HCT116 (cell line): ENCODE measurements around the gene SPEN. TPM values are rescaled to one million over a fixed set of nuclear protein-coding genes. Genes with fewer than 3 reads are reported as not detected.

Experiments used
- ATAC-seq: fragments of 200-7000 bp; cut with Tn5 transposase; 2 replicates; pipeline ENCODE4 v1.9.1; 2020; ENCODE audit warnings: mild to moderate bottlenecking, moderate library complexity
- BruUV-seq: library from RNA; stranded (reverse); fragments of 400-500 nt; replicated peaks from 2 replicates; lab custom pipeline; 2021; lab: Mats Ljungman, UMichigan
- CTCF ChIA-PET: fragments of 300-600 bp; sonication (Branson Sonifier 250); formaldehyde crosslinking; loops from one replicate; lab custom pipeline; 2021; ENCODE audit warnings: antibody characterized with exemption; lab: Charles Lee
- POLR2A ChIA-PET: fragments of 300-600, 350-600 bp; sonication (Branson Sonifier 250); formaldehyde crosslinking; loops from one replicate; lab custom pipeline; 2021; ENCODE audit warnings: antibody characterized with exemption; lab: Charles Lee
- RAD21 ChIA-PET, 2 experiments: fragments of 300-600 bp; sonication (Branson Sonifier 250); formaldehyde crosslinking; loops; one replicate each; lab custom pipeline; 2023; ENCODE audit warnings: low total read pairs in 2 of 2; ENCODE audit not compliant: uncharacterized antibody in 2 of 2, unreplicated experiment in 2 of 2, low non-redundant PET in 1 of 2; lab: Charles Lee
- DNase-seq: peaks from one replicate; pipeline ENCODE4 v3.0.0-alpha.2; 2010; ENCODE audit warnings: low read depth, low spot score
- H2AFZ ChIP-seq: fragments of 200-600 bp; shearing (Covaris generic), sonication (generic); 2 replicates; pipeline ENCODE4 v1.6.1; 2017; ENCODE audit warnings: low read depth, mixed run types, mixed read lengths, antibody characterized with exemption, low read length; ENCODE audit not compliant: poor library complexity, severe bottlenecking
- H3K27ac ChIP-seq: 2 replicates; pipeline ENCODE4 v1.5.1; 2012; ENCODE audit warnings: low read depth, low read length
- H3K27me3 ChIP-seq: fragments of 200-600 bp; sonication (generic); 2 replicates; pipeline ENCODE4 v1.6.1; 2016; ENCODE audit warnings: mixed run types, low read length, mixed read lengths; ENCODE audit not compliant: insufficient read depth
- H3K36me3 ChIP-seq, 2 experiments: fragments of 200-500 bp in 1 of 2; fragments of 200-600 bp in 1 of 2; sonication (Bioruptor generic) in 1 of 2; sonication (generic) in 1 of 2; 2 replicates each; pipeline versions ENCODE4 v1.5.1 to v1.6.1; 2014 to 2016; ENCODE audit warnings: low read length in 2 of 2, inconsistent platforms in 1 of 2, mixed read lengths in 1 of 2, mixed run types in 1 of 2; ENCODE audit not compliant: insufficient read depth in 2 of 2, control insufficient read depth in 1 of 2
- H3K4me1 ChIP-seq, 2 experiments: fragments of 200-600 bp in 1 of 2; sonication (generic) in 1 of 2; 2 replicates each; pipeline versions ENCODE4 v1.5.1 to v1.6.1; 2012 to 2017; ENCODE audit warnings: low read length in 2 of 2, inconsistent platforms in 1 of 2, mild to moderate bottlenecking in 1 of 2, mixed read lengths in 1 of 2, mixed run types in 1 of 2, moderate library complexity in 1 of 2; ENCODE audit not compliant: insufficient read depth in 2 of 2, control insufficient read depth in 1 of 2
- H3K4me2 ChIP-seq: fragments of 200-600 bp; sonication (generic); 2 replicates; pipeline ENCODE4 v1.6.1; 2017; ENCODE audit warnings: mixed run types, low read length, mixed read lengths
- H3K4me3 ChIP-seq, 2 experiments: fragments of 200-600 bp in 1 of 2; sonication (generic) in 1 of 2; replicated peaks in 1 of 2; 2 replicates each; pipeline ENCODE4 v1.5.1; 2011 to 2016; ENCODE audit warnings: low read length in 2 of 2, control low read depth in 1 of 2, low read depth in 1 of 2, mild to moderate bottlenecking in 1 of 2, mixed read lengths in 1 of 2, mixed run types in 1 of 2
- H3K79me2 ChIP-seq: fragments of 200-600 bp; sonication (generic); 2 replicates; pipeline ENCODE4 v1.6.1; 2017; ENCODE audit warnings: mild to moderate bottlenecking, mixed run types, low read length, moderate library complexity, mixed read lengths; ENCODE audit not compliant: insufficient read depth
- H3K9ac ChIP-seq: fragments of 200-600 bp; sonication (generic); 2 replicates; pipeline ENCODE4 v1.6.1; 2016; ENCODE audit warnings: low read length, mixed read lengths
- H3K9me2 ChIP-seq: fragments of 200-600 bp; sonication (generic), shearing (Covaris generic); 2 replicates; pipeline ENCODE4 v1.6.1; 2017; ENCODE audit warnings: mixed run types, mild to moderate bottlenecking, moderate library complexity; ENCODE audit not compliant: insufficient read depth
- H3K9me3 ChIP-seq, 2 experiments: fragments of 200-500 bp in 1 of 2; fragments of 200-600 bp in 1 of 2; sonication (Bioruptor generic) in 1 of 2; sonication (generic) in 1 of 2; 2 replicates each; pipeline ENCODE4 v1.6.1; 2014 to 2017; ENCODE audit warnings: low read length in 2 of 2, mixed read lengths in 2 of 2, inconsistent platforms in 1 of 2, low read depth in 1 of 2, mild to moderate bottlenecking in 1 of 2, mixed run types in 1 of 2, moderate library complexity in 1 of 2; ENCODE audit not compliant: control insufficient read depth in 1 of 2, insufficient read depth in 1 of 2
- H4K20me1 ChIP-seq: fragments of 200-600 bp; sonication (generic), shearing (Covaris generic); 2 replicates; pipeline ENCODE4 v1.6.1; 2017; ENCODE audit warnings: mixed run types, mild to moderate bottlenecking, moderate library complexity; ENCODE audit not compliant: insufficient read depth
- CBX3 ChIP-seq: IDR thresholded peaks from 2 replicates; pipeline ENCODE4 v1.6.1; 2012; ENCODE audit warnings: low read depth
- ELF1 ChIP-seq: IDR thresholded peaks from 2 replicates; pipeline ENCODE4 v1.6.1; 2012; ENCODE audit warnings: low read depth, borderline replicate concordance
- EZH2 ChIP-seq: fragments of 200-600 bp; sonication (generic); IDR thresholded peaks from 2 replicates; pipeline ENCODE4 v1.6.1; 2017; ENCODE audit warnings: antibody characterized with exemption, mixed run types
- EZH2phosphoT487 ChIP-seq: fragments of 200-600 bp; IDR thresholded peaks from 2 replicates; pipeline ENCODE4 v1.6.1; 2018; ENCODE audit warnings: antibody characterized with exemption, borderline replicate concordance
- FOSL1 ChIP-seq: IDR thresholded peaks from 2 replicates; pipeline ENCODE4 v1.6.1; 2012; ENCODE audit warnings: low read depth
- POLR2A ChIP-seq: IDR thresholded peaks from 2 replicates; pipeline ENCODE4 v1.7.0; 2011; ENCODE audit warnings: borderline replicate concordance; ENCODE audit not compliant: insufficient read depth, insufficient read length; ENCODE audit errors: extremely low read depth
- SP1 ChIP-seq: IDR thresholded peaks from 2 replicates; pipeline ENCODE4 v1.6.1; 2012; ENCODE audit warnings: low read depth
- SRF ChIP-seq: IDR thresholded peaks from 2 replicates; pipeline ENCODE4 v1.6.1; 2012; ENCODE audit warnings: low read depth
- ZFX ChIP-seq: fragments of 450-650 bp; IDR thresholded peaks from 2 replicates; pipeline ENCODE4 v1.6.1; 2017
- ZNF274 ChIP-seq: fragments of 200-500 bp; sonication (Bioruptor generic); IDR thresholded peaks from 2 replicates; pipeline ENCODE4 v1.6.1; 2014; ENCODE audit warnings: mild to moderate bottlenecking, low read depth, low read length, inconsistent platforms
- intact Hi-C: fragments of 100-400 bp; cut with micrococcal nuclease; formaldehyde crosslinking; loops from 2 replicates; pipeline ENCODE4 v1.10.0; 2022
- total RNA-seq: library from RNA; stranded (reverse); gene quantifications from one replicate; pipeline ENCODE4 v1.2.1, GENCODE V29; 2021; ENCODE audit not compliant: unreplicated experiment
- TF ChIP-seq, protein P1 (sequence below): IDR thresholded peaks from 2 replicates; pipeline ENCODE4 v1.6.1; 2012; ENCODE audit warnings: low read depth
- TF ChIP-seq, protein P2 (sequence below): IDR thresholded peaks from 2 replicates; pipeline ENCODE4 v1.6.1; 2012
- TF ChIP-seq, protein P3 (sequence below), 3 experiments: fragments of 200-600 bp in 1 of 3; sonication (generic) in 1 of 3; IDR thresholded peaks in 2 of 3; conservative IDR thresholded peaks in 1 of 3; 2 replicates each; pipeline ENCODE4 v1.5.1; 2012 to 2017; ENCODE audit warnings: low read depth in 2 of 3, low read length in 2 of 3, antibody characterized with exemption in 1 of 3, borderline replicate concordance in 1 of 3, control low read depth in 1 of 3, mild to moderate bottlenecking in 1 of 3, mixed read lengths in 1 of 3, mixed run types in 1 of 3, moderate library complexity in 1 of 3; ENCODE audit not compliant: insufficient read depth in 1 of 3

The SPEN gene
- total RNA-seq, 1 experiment from 2014 or later, result 58.6 TPM

DNA sequence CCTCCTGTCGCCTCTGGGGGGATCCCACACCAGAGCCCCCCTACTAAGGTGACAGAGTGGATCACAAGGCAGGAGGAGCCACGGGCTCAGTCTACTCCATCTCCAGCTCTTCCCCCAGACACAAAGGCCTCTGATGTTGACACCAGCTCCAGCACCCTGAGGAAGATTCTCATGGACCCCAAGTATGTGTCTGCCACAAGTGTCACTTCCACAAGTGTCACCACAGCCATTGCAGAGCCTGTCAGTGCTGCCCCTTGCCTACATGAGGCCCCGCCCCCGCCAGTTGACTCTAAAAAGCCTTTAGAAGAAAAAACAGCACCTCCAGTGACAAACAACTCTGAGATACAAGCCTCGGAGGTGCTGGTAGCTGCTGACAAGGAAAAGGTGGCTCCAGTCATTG is 86.2 kb downstream of the SPEN start:
- peaks cover 52 to 54% of the 10 kb centered on the region in 2 experiments for H3K36me3 ChIP-seq
- H3K27me3 ChIP-seq, result no peaks in the 10 kb centered on the region
- no TSS peak for BruUV-seq
- peaks cover 30% of the 10 kb centered on the region; the same call in 1 of the 2 replicates for H3K79me2 ChIP-seq
- no peaks in the 10 kb centered on the region for H3K4me1 ChIP-seq
- TF ChIP-seq EZH2phosphoT487, result no peak
- TF ChIP-seq, protein P1, sequence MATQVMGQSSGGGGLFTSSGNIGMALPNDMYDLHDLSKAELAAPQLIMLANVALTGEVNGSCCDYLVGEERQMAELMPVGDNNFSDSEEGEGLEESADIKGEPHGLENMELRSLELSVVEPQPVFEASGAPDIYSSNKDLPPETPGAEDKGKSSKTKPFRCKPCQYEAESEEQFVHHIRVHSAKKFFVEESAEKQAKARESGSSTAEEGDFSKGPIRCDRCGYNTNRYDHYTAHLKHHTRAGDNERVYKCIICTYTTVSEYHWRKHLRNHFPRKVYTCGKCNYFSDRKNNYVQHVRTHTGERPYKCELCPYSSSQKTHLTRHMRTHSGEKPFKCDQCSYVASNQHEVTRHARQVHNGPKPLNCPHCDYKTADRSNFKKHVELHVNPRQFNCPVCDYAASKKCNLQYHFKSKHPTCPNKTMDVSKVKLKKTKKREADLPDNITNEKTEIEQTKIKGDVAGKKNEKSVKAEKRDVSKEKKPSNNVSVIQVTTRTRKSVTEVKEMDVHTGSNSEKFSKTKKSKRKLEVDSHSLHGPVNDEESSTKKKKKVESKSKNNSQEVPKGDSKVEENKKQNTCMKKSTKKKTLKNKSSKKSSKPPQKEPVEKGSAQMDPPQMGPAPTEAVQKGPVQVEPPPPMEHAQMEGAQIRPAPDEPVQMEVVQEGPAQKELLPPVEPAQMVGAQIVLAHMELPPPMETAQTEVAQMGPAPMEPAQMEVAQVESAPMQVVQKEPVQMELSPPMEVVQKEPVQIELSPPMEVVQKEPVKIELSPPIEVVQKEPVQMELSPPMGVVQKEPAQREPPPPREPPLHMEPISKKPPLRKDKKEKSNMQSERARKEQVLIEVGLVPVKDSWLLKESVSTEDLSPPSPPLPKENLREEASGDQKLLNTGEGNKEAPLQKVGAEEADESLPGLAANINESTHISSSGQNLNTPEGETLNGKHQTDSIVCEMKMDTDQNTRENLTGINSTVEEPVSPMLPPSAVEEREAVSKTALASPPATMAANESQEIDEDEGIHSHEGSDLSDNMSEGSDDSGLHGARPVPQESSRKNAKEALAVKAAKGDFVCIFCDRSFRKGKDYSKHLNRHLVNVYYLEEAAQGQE, result no peak
- TF ChIP-seq ELF1, result no peak
- TF ChIP-seq CBX3, result no peak
- TF ChIP-seq EZH2, result no peak
- TF ChIP-seq ZFX, result no peak
- TF ChIP-seq, protein P2, sequence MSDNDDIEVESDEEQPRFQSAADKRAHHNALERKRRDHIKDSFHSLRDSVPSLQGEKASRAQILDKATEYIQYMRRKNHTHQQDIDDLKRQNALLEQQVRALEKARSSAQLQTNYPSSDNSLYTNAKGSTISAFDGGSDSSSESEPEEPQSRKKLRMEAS, result no peak
- no peak for TF ChIP-seq ZNF274
- TF ChIP-seq, protein P3, sequence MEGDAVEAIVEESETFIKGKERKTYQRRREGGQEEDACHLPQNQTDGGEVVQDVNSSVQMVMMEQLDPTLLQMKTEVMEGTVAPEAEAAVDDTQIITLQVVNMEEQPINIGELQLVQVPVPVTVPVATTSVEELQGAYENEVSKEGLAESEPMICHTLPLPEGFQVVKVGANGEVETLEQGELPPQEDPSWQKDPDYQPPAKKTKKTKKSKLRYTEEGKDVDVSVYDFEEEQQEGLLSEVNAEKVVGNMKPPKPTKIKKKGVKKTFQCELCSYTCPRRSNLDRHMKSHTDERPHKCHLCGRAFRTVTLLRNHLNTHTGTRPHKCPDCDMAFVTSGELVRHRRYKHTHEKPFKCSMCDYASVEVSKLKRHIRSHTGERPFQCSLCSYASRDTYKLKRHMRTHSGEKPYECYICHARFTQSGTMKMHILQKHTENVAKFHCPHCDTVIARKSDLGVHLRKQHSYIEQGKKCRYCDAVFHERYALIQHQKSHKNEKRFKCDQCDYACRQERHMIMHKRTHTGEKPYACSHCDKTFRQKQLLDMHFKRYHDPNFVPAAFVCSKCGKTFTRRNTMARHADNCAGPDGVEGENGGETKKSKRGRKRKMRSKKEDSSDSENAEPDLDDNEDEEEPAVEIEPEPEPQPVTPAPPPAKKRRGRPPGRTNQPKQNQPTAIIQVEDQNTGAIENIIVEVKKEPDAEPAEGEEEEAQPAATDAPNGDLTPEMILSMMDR (IDR thresholded peaks at IDR 0.05 in 2 of 3, conservative IDR thresholded peaks at IDR 0.05 in 1 of 3; ENCODE audit: borderline replicate concordance in 1 of 3, insufficient read depth in 1 of 3, low read depth in 2 of 3, low read length in 2 of 3), result no peak
- TF ChIP-seq POLR2A, result no peak
- no peak for TF ChIP-seq SRF
- no peak for TF ChIP-seq SP1
- TF ChIP-seq FOSL1, result no peak
- no peaks in the 10 kb centered on the region for H4K20me1 ChIP-seq
- no peak overlapping the region for H3K4me3 ChIP-seq
- no peak overlapping the region for H2AFZ ChIP-seq
- ChIA-PET RAD21 (no interaction called here), POLR2A (no interaction called here), CTCF (no interaction called here)
- H3K9ac ChIP-seq, result no peak overlapping the region
- ATAC-seq, result no peak
- H3K9me3 ChIP-seq, result no peaks in the 10 kb centered on the region
- no peaks in the 10 kb centered on the region for H3K9me2 ChIP-seq
- intact Hi-C loops, result no loop called here
- no peak overlapping the region for H3K27ac ChIP-seq
- DNase-seq, result no peak
- H3K4me2 ChIP-seq, result no peak overlapping the region
